ENCODE measurements around the gene CDC23.

Gene CDC23

GRCh38 chr5:138141734-138142133, 71.4 kb downstream of the CDC23 start:
- no peak for DNase-seq (ENCODE audit: low read depth)
- no peak for TF ChIP-seq CTCF (IDR thresholded peaks at IDR 0.05; ENCODE audit: low read depth, low read length, missing control alignments)
- H3K4me3 ChIP-seq (ENCODE audit: low read depth, low read length) = no peak overlapping the region
- in situ Hi-C loops (cut with HindIII; ENCODE audit: low sequenced_read_pairs) = no loop called here

- in situ Hi-C loops (cut with HindIII; ENCODE audit: low sequenced_read_pairs) = no loop called here
- H3K4me3 ChIP-seq (ENCODE audit: low read depth, low read length) = no peak overlapping the region
- DNase-seq (ENCODE audit: low read depth) = no peak
- no peak for TF ChIP-seq CTCF (IDR thresholded peaks at IDR 0.05; ENCODE audit: low read depth, low read length, missing control alignments)
These were observed 72.9 kb downstream of the CDC23 start for GRCh38 chr5:138140268-138140667.

GRCh38 chr5:138139781-138140090, 73.4 kb downstream of the CDC23 start:
- in situ Hi-C loops (cut with HindIII; ENCODE audit: low sequenced_read_pairs) = no loop called here
- DNase-seq (ENCODE audit: low read depth) = no peak
- peak overlapping the region; percentile 56 for H3K4me3 ChIP-seq (ENCODE audit: low read depth, low read length)
- TF ChIP-seq CTCF (IDR thresholded peaks at IDR 0.05; ENCODE audit: low read depth, low read length, missing control alignments) = no peak

- no peak for TF ChIP-seq CTCF (IDR thresholded peaks at IDR 0.05; ENCODE audit: low read depth, low read length, missing control alignments)
- H3K4me3 ChIP-seq (ENCODE audit: low read depth, low read length) = peak within 1 kb of the TSS; percentile 56
- DNase-seq (ENCODE audit: low read depth) = peak; percentile 34
These were observed 74.0 kb downstream of the CDC23 start, which contains the start of gene NME5 for GRCh38 chr5:138138949-138139780. NME5 (minus strand) TSS chr5:138139428; CDS start chr5:138138780, 648 bp downstream.

More at GRCh38 chr5:138138949-138139780, 74.0 kb downstream of the CDC23 start, which contains the start of gene NME5:
- in situ Hi-C loops (cut with HindIII; ENCODE audit: low sequenced_read_pairs) = no loop called here

Measured in astrocyte of the cerebellum (primary cell).